GM19035 (cell line): ENCODE measurements around the gene PDE2A.

Experiments used
- ATAC-seq: cut with Tn5 transposase; IDR thresholded peaks from one replicate; pipeline ENCODE4 v1.9.1; 2021; ENCODE audit not compliant: unreplicated experiment

PDE2A gene

DNA sequence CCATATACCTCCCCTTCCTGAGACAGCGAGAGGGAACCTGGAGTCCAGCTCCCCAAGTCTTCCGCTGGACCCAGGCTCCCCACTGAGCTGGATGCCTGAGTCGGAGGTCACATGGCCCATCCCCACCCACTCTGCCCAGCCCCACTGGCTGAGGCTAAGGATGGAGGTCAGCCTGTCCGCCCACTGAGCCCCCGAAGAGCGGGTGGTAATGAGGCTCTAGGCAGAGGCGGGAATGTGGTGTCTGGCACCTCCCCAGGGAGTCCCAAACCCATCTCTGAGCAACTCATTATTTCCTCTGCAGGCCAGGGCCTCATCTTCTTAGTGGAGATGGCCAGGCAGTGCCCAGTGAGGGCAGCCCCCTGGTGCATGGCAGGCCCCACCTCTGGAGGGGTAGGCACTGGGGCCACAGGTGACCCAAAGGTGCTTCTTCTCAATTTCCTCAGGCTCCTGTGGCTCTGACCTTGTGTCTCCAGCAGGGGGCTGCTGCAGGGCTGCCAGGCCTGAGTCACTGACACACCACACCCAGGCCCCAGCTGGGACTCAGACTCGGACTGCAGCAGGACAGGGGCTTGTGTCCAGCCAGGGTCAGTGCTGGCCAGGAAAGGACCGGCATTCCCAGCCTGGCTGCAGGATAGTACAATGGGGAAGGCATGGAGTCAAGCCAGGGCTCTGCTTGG, 10.2 kb upstream of the PDE2A start:
- no peak for ATAC-seq

DNA sequence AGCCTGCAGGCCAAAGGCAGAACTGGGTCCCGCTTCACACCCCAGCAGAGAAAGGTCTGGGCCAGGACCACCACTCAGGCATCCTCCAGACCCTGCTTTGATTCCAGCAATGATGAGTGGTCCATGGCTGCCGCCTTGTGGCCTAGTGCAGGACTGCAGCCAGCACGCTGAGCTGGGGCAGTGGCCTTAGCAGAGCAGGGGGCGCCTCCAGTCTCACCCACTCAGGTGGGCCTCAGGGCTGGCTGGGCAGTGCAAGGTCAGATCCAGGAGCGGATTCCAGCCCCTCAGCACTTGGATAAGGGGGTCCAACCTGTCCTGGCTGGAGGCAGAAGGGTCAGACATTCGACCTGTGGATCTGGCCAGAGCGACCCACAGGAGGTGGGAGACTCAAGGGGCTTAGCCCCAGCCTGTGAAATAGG, 9.6 kb upstream of the PDE2A start:
- peak; percentile 45 for ATAC-seq

DNA sequence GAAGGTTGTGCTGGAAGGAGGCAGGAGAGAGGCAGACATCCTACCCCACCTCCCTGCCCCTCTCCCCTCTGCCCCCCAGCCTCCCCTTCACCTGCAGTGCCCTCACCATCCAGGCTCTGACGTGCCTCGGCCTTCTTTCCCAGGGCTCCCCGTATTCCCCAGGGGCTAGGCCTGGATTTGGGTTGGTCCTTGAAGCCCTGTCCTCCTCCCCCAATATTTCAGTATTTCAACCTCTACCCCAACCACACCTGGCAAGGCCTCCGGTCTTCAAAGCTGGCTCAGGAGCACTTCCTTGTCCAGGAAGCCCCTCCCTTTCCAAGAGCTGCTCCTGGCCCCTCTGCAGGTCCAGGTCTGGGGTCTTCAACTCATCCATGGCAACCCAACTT, 8.6 kb upstream of the PDE2A start:
- ATAC-seq, result no peak

DNA sequence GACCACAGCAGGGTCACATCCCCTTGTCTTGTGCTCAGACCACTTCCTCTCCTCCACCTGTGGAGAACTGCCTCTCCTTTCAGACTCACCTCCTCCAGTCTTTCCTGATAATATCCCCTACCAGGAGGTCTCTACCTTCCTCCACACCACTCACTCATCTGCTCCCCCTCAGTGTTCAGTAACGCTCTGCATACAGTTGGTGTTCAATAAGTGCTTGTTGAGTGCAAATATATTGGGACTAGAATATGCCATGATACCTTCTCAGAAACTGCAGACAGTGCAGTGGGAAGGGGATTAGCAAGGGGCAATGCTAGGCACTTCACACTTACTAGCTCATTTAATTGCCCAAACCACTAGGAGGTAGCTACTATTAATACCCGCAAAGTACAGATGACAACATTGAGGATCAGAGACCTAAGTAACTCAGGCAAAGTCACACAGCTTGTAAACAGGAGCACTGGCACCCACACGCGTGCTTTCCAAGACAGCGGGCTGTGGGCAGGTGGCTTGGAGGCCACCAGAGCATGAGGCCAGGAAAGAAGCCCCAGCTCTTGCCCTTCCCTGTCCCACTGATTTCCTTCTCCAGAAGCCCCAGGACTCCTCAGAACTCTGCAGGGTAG, 8.1 kb upstream of the PDE2A start:
- no peak for ATAC-seq

DNA sequence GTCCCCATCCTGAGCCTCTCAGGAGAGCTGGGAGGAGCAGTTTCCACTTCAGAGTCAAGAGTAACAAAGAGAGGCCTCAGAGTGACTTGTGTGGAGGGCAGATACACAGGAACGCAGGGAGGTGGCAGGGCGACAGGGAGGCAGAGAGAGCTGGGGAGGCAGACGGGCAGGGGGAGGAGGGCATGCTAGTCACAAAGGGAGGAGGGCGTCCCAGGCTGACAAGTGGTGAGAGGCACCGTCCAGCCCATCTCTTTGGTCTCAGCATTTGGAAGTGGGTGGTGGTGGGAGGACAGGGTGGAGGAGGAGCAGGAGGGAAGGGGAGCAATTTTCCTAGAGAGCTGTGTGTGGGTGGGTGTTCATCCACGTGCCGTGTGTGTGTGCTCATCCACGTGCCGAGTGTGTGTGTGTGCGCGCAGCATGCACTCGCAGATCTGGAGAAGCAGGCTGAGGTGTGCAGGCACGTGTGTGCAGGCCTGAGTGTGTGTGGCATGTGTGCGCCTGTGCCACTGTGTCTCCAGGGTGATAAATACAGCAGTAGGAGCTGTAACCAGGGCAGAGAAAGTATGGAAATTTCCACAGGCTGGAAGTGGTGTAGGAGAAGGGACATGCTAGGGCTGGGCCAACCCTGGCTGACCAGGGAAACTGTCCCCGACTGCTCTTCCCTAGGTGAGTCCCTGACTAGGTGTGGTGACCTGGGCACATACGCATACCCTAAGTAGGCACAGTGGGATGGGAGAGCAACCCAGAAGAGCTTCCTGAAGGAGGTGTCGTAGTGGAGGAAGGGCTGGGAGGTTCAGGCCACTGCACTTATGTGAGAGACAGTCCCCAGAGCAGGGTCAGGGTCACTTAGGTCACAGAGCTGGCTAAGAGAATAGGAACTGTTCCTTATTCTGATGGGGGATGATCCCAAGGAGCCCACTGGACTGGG, 7.3 kb upstream of the PDE2A start:
- no peak for ATAC-seq

DNA sequence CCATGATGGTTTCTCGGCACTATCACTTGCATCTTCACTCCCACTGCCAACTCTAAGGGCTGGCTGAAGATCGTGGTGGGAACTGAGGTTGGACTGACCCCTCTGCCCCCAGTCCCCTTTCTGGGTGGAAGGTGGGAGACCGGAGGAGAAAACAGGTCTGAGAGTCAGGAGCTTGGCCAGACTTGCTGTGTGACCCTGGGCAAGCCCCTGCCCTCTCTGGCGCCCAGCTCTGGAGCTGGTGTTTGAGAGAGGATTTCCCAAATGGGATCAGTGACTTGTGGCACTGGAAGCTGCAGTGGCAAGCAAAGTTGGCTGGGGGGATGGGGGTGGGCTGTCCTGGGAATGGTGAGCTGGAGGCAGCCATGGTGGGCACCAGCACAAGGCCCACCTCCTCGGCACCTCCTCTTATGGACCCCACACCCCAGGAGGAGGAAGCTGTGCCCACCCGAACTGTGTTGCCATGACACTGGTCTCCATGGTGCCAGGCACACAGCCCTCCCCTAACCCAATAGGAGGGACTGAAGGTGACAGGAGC, 6.5 kb upstream of the PDE2A start:
- no peak for ATAC-seq

DNA sequence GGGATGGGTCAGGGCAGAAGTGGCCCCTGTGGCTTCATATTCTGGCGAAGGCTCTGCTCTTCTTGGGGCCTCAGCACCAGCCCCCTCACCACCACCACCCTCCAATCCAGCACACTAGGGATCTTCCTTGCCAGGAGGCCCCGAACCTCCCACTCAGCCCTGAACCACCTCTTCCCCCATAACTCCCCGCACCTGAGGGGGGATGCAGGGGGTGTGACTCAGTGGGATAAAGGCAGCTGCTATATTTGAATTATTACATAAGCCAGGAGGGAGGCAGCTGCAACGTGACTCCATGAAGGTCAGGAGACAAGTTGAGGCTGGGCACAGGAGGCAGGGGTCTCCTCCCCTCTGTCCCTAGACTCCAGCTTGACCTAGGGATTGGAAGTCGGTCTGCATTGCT, 5.6 kb upstream of the PDE2A start:
- no peak for ATAC-seq

DNA sequence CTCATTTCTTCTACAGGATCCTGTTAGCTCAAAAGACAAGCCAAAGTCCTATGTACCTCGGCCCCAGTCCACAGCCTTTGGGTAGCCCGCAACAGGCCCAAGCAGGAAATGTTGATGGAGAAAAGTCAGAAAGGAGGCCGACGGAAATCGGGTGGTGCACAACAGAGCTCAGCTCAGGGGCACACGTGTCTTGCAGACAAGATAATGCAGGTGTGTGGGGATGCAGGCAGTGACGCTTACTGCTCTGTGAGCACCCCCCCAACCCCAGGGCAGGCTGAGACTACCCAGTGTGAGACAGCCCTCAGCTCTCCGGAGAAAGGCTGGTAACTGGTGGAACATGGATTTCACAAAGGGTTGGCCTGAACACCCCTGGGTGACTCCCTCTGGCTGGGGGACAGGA, 4.3 kb upstream of the PDE2A start:
- ATAC-seq, result no peak

DNA sequence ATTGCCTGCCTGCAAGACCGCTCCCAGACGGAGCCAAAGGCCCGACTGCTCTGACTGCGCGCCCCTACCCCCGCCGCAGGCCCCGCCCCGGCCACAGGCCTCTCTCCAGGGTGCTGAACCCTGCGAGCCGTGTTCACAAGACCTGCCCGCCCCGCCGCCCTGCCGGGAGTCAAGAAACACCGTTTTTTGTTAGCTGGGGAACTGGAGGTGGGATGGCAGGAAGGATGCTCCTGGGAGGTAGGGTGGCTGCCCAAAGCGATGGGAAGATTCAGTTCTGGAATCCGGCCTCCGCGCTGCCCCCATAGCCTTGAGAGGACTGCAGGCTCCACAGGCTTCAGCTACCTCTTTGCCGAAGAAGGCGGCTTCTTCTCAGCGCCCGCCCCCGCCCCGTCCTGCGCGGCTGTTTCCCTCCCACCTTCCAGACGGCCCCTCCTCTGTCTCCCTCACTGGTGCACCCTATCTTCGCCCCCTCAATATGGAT, 2.7 kb upstream of the PDE2A start:
- no peak for ATAC-seq

DNA sequence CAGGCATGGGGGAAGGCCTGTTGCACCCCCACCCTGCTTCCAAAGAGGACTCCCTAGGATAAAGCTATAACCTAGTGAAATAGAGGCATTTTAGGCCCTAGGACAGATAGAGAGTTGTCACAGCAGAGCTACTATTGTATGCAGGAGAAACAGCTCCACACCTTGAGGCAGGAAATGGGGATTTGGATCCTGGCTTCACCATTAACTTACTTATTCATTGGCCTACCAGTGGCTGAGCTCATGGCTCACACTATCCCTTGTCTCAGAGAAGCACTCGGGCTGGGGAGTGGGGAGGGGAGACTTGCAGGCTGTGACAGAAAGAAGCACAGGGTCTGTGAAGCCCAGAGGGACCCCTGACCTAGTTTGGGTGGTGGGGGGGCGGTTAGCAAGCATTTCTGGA, 999 bp upstream of the PDE2A start:
- no peak for ATAC-seq

DNA sequence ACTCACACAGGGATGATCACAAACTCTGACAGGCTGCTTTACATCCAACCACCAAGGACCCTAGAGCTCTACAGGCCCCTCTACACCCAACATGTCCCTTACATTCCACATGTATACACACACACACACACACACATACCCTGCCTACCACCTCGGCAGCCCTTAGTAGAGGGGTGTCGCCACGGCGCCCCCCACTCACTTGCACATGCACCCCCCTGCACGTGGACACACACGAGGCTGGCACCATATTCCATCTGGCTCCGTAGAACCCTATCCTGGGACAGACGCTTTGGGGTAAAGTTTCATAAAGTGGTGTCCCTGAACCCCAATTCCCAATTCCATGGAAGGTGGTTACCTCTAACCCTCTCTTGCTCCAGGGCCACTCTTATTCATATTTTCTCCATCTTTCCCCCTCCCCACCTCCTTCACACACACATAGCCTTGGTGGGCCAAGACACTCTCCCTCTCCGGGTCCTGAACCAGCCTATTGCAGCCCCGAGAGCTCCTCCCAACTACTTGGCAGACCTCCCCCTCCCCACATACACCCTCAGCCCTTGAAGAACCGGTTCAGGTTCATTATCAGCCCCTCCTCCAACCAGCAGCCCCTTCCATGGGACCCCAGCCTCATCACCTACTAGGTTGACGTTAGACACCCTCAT, 809 bp downstream of the PDE2A start:
- no peak for ATAC-seq

DNA sequence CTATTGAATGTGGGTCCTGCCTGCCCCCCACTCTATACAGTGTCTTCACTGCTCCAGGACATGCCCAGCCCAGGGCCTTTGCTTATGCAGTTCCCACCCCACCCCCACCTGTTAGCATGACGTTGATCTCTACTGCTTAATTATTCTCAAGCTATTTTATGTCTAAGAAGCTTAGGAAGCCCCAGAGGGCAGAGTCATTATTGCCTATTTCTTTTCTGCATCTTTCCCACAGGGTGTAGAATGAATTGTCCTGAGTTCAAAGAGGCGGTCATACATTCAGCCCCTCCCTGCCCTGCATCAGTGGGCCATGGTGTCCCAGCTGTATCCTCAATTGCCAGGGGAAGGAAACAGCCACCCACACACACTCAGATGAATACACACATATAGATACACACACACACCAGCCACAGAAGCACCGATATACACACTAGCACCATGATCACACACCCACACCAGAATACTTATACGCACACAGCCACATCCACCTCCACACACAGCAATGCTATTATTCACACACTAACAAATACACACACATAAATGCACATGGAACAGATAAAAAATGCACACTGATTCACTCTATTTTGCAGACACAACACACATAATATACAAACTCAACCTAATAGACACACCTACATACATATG, 1.5 kb downstream of the PDE2A start:
- no peak for ATAC-seq

DNA sequence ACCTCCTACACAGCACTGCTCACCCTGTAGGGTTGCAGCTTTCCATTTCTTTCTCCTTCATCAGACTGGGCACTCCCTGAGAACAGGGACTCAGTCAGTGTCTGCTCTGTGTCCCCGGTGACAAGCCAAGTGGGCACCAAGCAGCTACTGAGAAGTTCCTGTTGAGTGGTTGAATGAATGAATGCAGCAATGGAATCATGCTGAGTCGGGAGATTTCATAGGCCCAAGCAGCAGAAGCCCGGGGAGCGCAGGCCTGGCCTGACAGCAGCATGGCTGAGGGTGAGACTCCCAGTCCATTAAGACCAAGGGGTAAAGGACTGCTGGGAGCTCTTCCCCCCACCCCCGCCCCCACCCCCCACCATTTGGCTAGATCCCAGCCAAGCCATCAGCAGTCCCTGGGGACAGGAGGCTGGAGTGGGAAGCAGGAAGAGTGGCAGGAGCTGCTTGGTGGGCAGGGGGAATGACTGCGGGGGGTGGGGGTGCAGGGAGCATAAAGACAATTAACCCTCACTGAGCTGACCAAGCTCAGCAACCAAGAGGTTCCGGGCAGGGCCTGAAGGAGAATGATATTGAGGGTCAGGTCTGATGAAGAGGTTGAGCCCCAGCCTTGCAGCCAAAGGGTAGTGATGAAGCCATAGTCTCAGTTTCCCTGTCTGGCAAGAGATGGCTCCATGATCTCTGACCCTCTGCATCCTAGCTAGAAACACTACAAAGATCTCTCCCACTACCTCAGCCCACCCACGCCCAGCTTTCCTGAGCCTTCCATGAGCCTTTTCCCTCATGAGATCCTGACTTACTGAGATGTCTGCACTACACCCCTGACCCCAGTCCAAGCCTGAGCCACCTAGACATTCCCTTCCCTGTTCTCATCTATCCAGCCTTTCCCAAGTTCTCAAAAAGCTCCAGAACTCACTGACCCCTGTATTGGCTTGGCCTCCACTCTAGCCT, 2.8 kb downstream of the PDE2A start:
- ATAC-seq, result no peak

DNA sequence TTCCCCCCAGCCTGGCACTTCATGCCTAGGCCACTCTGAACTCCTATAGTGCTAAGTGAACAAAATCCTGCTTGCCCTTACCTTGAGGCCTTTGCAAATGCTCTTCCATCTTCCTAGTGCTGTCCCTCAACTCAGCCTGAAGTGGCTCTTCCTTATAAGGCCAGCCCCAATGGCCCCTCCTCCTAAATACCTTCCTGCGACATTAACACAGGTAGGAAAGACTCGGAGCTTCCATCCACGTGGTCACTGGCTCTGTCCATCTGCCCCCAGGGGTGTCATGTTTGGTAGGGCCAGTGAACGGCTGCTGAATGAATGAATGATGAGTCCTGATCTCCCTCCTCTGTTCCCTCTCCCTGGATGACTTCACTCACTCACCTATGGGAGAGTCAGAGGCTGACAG, 4.2 kb downstream of the PDE2A start:
- ATAC-seq, result no peak

DNA sequence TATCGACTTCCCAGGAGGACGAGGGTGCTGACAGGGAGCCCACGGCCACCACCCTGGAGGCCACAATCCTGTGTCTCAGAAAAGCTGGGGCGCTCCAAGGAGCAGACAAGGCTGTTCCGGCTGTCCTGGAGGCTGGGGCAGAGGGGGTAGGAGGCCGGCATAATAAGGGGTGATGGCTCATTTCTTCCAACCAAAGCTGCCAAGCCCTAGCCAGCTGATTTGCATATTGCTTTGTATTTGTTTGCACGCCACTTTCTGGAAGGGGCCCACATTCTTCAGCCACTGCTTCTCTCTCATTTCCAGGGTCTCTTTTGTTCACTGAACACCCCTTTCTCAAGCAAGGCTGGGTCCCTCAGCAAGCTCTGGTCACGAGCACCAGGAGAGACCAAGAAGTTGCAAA, 4.7 kb downstream of the PDE2A start:
- no peak for ATAC-seq

DNA sequence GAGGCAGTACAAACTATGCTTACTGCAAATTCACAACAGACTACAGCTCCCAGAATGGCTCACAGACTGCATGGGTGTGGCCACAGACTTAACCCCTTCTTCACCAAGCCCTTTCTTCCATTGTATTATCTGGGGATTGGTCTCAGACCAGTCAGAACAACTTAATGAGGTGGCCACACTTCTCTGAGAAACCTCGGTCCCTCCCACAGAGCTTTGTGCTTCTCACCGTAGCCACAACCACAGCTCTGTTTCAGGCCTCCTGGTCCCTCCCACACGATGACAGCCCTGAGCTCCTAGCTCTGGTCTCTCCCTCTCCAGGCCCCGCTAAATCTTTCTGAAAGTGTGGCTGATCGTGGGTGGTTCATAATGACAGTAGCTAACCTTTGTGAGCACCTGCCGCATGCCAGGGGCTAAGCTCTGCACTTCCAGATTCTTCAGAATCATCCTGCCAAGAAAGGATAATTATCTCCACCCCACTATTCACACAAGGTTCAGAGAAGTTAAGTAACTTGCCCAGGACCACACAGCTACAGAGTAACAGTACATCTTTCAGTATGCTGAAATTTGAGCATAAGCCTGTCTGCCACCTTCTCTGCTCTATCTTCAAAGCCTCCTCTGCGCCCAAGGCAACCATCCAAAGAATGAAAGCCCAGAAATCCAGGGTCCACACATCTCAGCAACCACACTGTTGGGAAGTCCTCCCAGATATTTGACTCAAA, 5.4 kb downstream of the PDE2A start:
- ATAC-seq, result peak; percentile 77

DNA sequence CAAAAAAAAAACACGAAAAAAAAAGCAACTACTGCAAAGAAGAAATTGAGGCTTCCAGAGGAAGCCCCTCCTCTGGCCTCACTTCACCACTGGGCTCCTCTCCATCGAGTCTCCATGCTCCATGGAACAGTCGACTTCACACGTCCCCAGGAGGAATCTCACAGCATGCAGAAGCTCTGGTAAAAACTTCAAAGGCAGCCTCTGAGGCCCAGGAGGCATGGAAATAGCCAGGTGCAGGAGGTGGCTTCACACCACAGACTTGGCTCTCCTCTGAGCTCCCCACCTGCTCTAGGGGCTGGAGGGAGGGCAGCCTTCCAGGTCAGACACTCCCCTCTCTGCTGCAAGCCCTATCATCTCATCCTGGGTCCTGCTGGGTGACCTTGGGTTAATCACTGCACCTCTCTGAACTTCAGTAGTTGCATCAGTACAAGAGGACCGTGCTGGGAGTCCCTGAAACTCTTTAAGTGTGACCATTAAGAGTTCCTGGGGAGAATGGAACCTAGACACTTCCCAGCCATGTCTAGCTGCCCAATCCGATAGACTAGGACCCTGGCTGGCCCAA, 8.2 kb downstream of the PDE2A start:
- no peak for ATAC-seq

DNA sequence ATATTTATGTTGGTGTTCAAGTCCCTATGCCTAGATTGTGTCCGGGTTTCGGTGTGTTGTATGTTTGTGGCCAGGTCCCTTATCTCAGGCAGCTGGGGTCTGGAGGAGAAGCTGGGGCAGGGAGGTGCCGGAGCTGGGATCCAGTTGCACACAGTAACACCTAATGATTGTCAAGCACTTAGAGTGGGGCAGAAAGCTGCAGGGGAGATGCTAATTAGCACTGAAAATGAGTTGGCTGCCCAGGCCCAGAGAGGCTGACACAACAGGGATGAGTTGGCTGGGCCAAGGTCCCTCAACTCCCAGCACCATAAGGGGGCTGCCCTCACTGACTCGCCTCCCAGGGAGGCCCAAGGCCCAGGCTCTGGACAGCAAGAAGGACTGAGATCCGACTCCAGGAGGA, 12.2 kb downstream of the PDE2A start:
- ATAC-seq, result no peak

DNA sequence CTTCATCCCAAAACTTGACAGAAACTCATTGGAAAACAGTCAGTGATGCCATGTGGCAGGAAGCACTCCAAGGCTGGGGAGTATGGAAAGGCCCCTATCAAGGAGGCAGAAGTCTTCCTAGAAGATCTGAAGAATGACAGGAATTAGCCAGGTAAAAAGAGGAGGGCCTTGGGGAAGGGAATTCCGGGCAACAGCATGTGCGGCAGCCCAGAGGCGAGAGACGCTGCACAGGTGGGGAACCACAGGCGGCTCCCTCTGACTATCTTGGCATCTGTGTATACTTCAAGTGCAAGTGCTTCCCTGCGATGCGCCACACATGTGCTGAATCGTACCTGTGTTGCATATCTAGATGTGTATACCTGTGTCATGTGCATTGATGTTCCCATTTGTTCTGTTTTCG, 12.7 kb downstream of the PDE2A start:
- no peak for ATAC-seq
